Measurements from ENCODE around the gene CYRIA.

CYRIA gene

DNA sequence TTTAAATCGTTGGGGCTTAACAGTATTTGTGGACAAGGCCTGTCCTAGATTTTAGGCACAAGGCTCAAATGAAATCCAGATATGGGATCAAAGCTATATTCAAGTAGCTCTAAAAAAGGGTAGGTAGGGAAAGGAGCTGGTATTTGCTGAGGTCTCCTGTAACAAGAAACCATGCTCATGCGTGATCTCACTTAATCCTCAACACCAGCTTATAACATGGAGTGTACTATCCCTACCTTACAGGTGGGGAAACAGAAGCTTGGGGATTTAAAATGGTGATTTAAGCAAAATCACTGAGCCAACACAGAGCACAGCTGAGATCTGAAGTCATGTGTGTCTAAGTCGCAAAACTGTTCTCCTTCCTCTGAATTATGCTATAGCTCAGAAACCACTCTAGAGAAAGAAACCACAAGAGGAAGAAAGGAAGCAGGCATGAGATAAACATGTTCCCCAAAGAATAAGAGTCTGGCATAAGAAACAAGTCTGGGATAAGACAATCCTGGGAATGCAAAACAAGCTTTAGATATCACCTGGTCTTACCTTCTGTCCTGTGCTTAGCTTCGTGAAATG is 43.1 kb downstream of the CYRIA start:
- TF ChIP-seq CEBPB (IDR thresholded peaks at IDR 0.05) (no peak), RAD21 (IDR thresholded peaks at IDR 0.05; ENCODE audit: low read depth) (no peak), CREB1 (IDR thresholded peaks at IDR 0.05; ENCODE audit: low read depth) (no peak), EGR1 (IDR thresholded peaks at IDR 0.05) (no peak), EP300 (IDR thresholded peaks at IDR 0.05; ENCODE audit: borderline replicate concordance) (no peak), TAF1 (IDR thresholded peaks at IDR 0.05; ENCODE audit: low read depth) (no peak), NFIC (IDR thresholded peaks at IDR 0.05) (no peak), YY1 (IDR thresholded peaks at IDR 0.05; ENCODE audit: low read depth) (no peak), TCF12 (IDR thresholded peaks at IDR 0.05; ENCODE audit: low read depth) (no peak), TEAD4 (IDR thresholded peaks at IDR 0.05) (no peak), FOXM1 (IDR thresholded peaks at IDR 0.05; ENCODE audit: borderline replicate concordance, low read depth) (no peak), ZBTB7A (IDR thresholded peaks at IDR 0.05; ENCODE audit: low read depth) (no peak), MAX (IDR thresholded peaks at IDR 0.05) (no peak)
- TF ChIP-seq, protein P1, sequence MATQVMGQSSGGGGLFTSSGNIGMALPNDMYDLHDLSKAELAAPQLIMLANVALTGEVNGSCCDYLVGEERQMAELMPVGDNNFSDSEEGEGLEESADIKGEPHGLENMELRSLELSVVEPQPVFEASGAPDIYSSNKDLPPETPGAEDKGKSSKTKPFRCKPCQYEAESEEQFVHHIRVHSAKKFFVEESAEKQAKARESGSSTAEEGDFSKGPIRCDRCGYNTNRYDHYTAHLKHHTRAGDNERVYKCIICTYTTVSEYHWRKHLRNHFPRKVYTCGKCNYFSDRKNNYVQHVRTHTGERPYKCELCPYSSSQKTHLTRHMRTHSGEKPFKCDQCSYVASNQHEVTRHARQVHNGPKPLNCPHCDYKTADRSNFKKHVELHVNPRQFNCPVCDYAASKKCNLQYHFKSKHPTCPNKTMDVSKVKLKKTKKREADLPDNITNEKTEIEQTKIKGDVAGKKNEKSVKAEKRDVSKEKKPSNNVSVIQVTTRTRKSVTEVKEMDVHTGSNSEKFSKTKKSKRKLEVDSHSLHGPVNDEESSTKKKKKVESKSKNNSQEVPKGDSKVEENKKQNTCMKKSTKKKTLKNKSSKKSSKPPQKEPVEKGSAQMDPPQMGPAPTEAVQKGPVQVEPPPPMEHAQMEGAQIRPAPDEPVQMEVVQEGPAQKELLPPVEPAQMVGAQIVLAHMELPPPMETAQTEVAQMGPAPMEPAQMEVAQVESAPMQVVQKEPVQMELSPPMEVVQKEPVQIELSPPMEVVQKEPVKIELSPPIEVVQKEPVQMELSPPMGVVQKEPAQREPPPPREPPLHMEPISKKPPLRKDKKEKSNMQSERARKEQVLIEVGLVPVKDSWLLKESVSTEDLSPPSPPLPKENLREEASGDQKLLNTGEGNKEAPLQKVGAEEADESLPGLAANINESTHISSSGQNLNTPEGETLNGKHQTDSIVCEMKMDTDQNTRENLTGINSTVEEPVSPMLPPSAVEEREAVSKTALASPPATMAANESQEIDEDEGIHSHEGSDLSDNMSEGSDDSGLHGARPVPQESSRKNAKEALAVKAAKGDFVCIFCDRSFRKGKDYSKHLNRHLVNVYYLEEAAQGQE (IDR thresholded peaks at IDR 0.05; ENCODE audit: low read depth), result no peak
- TF ChIP-seq, protein P2, sequence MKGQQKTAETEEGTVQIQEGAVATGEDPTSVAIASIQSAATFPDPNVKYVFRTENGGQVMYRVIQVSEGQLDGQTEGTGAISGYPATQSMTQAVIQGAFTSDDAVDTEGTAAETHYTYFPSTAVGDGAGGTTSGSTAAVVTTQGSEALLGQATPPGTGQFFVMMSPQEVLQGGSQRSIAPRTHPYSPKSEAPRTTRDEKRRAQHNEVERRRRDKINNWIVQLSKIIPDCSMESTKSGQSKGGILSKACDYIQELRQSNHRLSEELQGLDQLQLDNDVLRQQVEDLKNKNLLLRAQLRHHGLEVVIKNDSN (IDR thresholded peaks at IDR 0.05), result no peak

DNA sequence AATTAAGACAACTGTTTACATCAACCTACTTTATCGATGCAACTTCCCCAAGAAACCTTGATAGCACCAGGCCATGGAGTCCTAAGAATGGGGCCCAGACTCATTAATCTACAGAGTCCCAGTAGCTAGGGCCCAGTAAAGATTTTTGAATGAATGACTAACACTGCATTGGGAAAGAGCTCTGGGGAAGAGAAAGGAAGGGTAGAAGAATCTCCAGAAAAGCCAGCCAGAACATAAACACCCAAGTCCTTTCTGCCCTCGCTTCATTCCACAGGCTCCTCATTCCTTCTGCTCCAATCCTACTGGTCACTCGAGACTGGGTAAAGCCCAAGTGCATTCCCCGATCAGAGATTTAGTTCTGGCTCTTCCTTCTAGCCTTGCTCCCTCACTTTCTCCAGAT is 44.3 kb downstream of the CYRIA start:
- TF ChIP-seq CEBPB (IDR thresholded peaks at IDR 0.05) (no peak), CREB1 (IDR thresholded peaks at IDR 0.05; ENCODE audit: low read depth) (no peak), NFIC (IDR thresholded peaks at IDR 0.05) (no peak), TEAD4 (IDR thresholded peaks at IDR 0.05) (no peak), EP300 (IDR thresholded peaks at IDR 0.05; ENCODE audit: borderline replicate concordance) (no peak), TCF12 (IDR thresholded peaks at IDR 0.05; ENCODE audit: low read depth) (no peak), RAD21 (IDR thresholded peaks at IDR 0.05; ENCODE audit: low read depth) (no peak), ZBTB7A (IDR thresholded peaks at IDR 0.05; ENCODE audit: low read depth) (no peak), TAF1 (IDR thresholded peaks at IDR 0.05; ENCODE audit: low read depth) (no peak), MAX (IDR thresholded peaks at IDR 0.05) (no peak)
- TF ChIP-seq, protein P1 (IDR thresholded peaks at IDR 0.05; ENCODE audit: low read depth), result no peak
- TF ChIP-seq, protein P2 (IDR thresholded peaks at IDR 0.05), result no peak

- no peak for TF ChIP-seq TEAD4 (IDR thresholded peaks at IDR 0.05)
- TF ChIP-seq, protein P1 (IDR thresholded peaks at IDR 0.05; ENCODE audit: low read depth), result no peak
- TF ChIP-seq EGR1 (IDR thresholded peaks at IDR 0.05), result no peak
- no peak for TF ChIP-seq ZBTB7A (IDR thresholded peaks at IDR 0.05; ENCODE audit: low read depth)
- no peak for TF ChIP-seq FOXM1 (IDR thresholded peaks at IDR 0.05; ENCODE audit: borderline replicate concordance, low read depth)
- TF ChIP-seq EP300 (IDR thresholded peaks at IDR 0.05; ENCODE audit: borderline replicate concordance), result no peak
- TF ChIP-seq TAF1 (IDR thresholded peaks at IDR 0.05; ENCODE audit: low read depth), result no peak
- TF ChIP-seq CEBPB (IDR thresholded peaks at IDR 0.05), result no peak
- no peak for TF ChIP-seq MAX (IDR thresholded peaks at IDR 0.05)
Measured at GRCh38 chr2:16620590-16620989, 45.0 kb downstream of the CYRIA start.

DNA sequence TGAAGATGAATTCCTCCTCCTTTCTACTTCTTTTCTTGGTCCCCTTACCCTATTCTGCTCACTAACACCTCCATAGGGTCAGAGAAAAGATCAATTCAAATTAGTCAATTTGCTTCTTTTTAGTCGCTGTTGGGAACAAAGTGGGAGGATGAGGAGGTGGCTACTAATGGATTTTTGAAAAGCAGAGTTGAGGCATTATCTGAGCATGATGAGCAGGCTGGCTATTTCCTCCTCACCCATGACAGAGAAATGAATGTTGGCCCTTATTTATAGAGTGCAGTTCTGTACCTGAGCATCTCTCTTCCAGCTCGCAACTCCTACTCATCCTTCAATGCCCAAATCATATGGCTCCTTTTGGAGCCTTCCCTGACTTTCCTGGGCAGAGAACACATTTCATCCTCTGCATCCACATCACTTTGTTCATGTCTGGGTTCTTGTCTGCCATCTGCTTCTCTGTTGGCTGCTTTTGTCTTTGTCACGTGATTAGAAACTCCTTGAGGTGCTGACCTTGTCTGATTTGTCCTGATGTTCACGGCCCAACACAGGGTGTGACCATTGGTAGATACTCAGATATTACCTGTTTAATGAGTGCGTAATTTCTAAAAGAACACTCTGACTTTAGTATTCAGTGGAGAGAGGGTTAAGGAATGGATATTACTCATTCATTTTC is 45.9 kb downstream of the CYRIA start:
- TF ChIP-seq FOXM1 (IDR thresholded peaks at IDR 0.05; ENCODE audit: borderline replicate concordance, low read depth) (no peak), EGR1 (IDR thresholded peaks at IDR 0.05) (no peak), TEAD4 (IDR thresholded peaks at IDR 0.05) (no peak), YY1 (IDR thresholded peaks at IDR 0.05; ENCODE audit: low read depth) (no peak)
